CD8-positive, alpha-beta memory T cell (primary cell): Measurements from ENCODE around the gene ABCA5. TPM values are rescaled to one million over a fixed set of nuclear protein-coding genes. Genes with fewer than 3 reads are reported as not detected.

ENCODE experiments used
- CTCF ChIA-PET: fragments of 350-600 bp; sonication (Branson Sonifier 250); formaldehyde crosslinking; loops from one replicate; lab custom pipeline; 2021; ENCODE audit warnings: antibody characterized with exemption; lab: Charles Lee
- POLR2A ChIA-PET: fragments of 350-600 bp; sonication (Branson Sonifier 250); formaldehyde crosslinking; loops from one replicate; lab custom pipeline; 2021; ENCODE audit warnings: antibody characterized with exemption; lab: Charles Lee
- DNase-seq, 5 donors: peaks; one replicate each; pipeline versions ENCODE4 v3.0.0 to v3.0.0-alpha.2; 2020 to 2022; ENCODE audit warnings: mixed read lengths in 1 of 5
- H3K27ac ChIP-seq: one replicate; pipeline ENCODE4 v1.7.0; 2013; ENCODE audit warnings: low read depth, mild to moderate bottlenecking, low read length, moderate library complexity
- H3K27me3 ChIP-seq: 2 replicates; pipeline ENCODE4 v1.7.0; 2013; ENCODE audit warnings: low read length, mild to moderate bottlenecking; ENCODE audit not compliant: insufficient read depth, poor library complexity, severe bottlenecking
- H3K36me3 ChIP-seq: 2 replicates; pipeline ENCODE4 v1.7.0; 2013; ENCODE audit warnings: mild to moderate bottlenecking, low read length, moderate library complexity; ENCODE audit not compliant: insufficient read depth
- H3K4me1 ChIP-seq: 2 replicates; pipeline ENCODE4 v1.7.0; 2013; ENCODE audit warnings: mild to moderate bottlenecking, low read length, moderate library complexity; ENCODE audit not compliant: insufficient read depth
- H3K4me3 ChIP-seq: 2 replicates; pipeline ENCODE4 v1.7.0; 2013; ENCODE audit warnings: mild to moderate bottlenecking, low read length
- H3K9me3 ChIP-seq: 2 replicates; pipeline ENCODE4 v1.7.0; 2013; ENCODE audit warnings: mild to moderate bottlenecking, low read length
- H3K27ac Mint-ChIP-seq, 8 donors: one replicate each; pipeline ENCODE4 v1.8.0; 2020 to 2021; ENCODE audit warnings: mixed read lengths in 8 of 8, mild to moderate bottlenecking in 6 of 8, inconsistent platforms in 3 of 8, moderate library complexity in 3 of 8
- H3K27me3 Mint-ChIP-seq, 2 donors: one replicate each; pipeline ENCODE4 v1.8.0; 2020 to 2021; ENCODE audit warnings: mixed read lengths in 2 of 2, mild to moderate bottlenecking in 1 of 2, moderate library complexity in 1 of 2
- H3K36me3 Mint-ChIP-seq, 3 donors: one replicate each; pipeline ENCODE4 v1.8.0; 2020 to 2021; ENCODE audit warnings: mixed read lengths in 3 of 3, inconsistent platforms in 1 of 3, mild to moderate bottlenecking in 1 of 3
- H3K4me1 Mint-ChIP-seq, 3 donors: one replicate each; pipeline ENCODE4 v1.8.0; 2020 to 2021; ENCODE audit warnings: mixed read lengths in 3 of 3, inconsistent platforms in 1 of 3, mild to moderate bottlenecking in 1 of 3
- H3K4me3 Mint-ChIP-seq, 7 donors: one replicate each; pipeline ENCODE4 v1.8.0; 2020 to 2021; ENCODE audit warnings: mixed read lengths in 7 of 7, mild to moderate bottlenecking in 6 of 7, moderate library complexity in 4 of 7, inconsistent platforms in 2 of 7
- H3K9me3 Mint-ChIP-seq, 5 donors: one replicate each; pipeline ENCODE4 v1.8.0; 2020 to 2022; ENCODE audit warnings: mixed read lengths in 5 of 5, mild to moderate bottlenecking in 3 of 5, moderate library complexity in 2 of 5, inconsistent platforms in 1 of 5
- polyA plus RNA-seq: library from polyadenylated mRNA; unstranded; fragments of 300-500 nt; fragmentation: Illumina TruSeq; gene quantifications from one replicate; pipeline ENCODE4 v1.2.3, GENCODE V29; 2021
- total RNA-seq, 2 experiments: library from RNA; stranded (reverse); gene quantifications; one replicate each; pipeline ENCODE4 v1.2.3, GENCODE V29; 2021

Gene ABCA5
- total and polyA plus RNA-seq, 3 experiments from 2014 or later, result 9.2 to 15.4 (median 14.8) TPM

DNA sequence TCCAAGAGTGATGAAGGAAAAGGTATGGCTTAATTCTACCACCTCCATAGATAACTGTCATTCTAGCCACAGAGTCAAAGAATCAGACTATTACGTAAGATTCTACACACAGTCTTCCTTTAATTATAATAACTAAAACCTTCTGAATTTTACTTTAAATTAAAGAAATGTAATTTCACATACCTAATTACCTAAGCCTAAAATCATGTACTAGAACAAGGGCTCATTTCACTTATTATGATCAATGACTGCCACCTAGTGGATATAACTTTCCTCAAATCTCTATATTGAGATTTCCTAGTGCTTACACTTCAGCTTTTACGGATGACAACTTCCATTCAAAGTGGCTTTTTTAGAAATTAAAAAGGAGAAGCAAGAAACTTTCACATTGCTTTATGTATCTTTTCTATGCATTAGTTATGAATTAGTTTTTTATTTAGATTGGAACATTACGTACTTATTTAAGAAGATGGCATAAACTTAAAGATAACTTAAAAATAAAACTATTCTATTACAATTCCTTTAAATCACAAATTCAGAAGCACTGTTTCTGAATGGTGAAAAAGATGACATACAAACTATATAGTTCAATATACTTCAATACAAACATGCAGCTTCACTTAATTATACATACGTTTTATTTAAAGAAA, 80.1 kb downstream of the ABCA5 start:
- Mint-ChIP-seq H3K9me3 (no peaks in the 10 kb centered on the region), H3K27me3 (no peaks in the 10 kb centered on the region), H3K36me3 (peaks cover 0 to 34% (median 13%) of the 10 kb centered on the region in 3 donors), H3K4me1 (no peaks in the 10 kb centered on the region), H3K27ac (peak overlapping the region in 1 of 8 donors; percentile 47), H3K4me3 (no peak overlapping the region)
- DNase-seq, result peak in 2 of 5 donors; percentile 9 to 15
- Histone ChIP-seq H3K27ac (no peak overlapping the region), H3K27me3 (no peaks in the 10 kb centered on the region), H3K4me3 (no peak overlapping the region), H3K9me3 (no peaks in the 10 kb centered on the region), H3K36me3 (no peaks in the 10 kb centered on the region), H3K4me1 (no peaks in the 10 kb centered on the region)
- ChIA-PET POLR2A (no interaction called here), CTCF (no interaction called here)

DNA sequence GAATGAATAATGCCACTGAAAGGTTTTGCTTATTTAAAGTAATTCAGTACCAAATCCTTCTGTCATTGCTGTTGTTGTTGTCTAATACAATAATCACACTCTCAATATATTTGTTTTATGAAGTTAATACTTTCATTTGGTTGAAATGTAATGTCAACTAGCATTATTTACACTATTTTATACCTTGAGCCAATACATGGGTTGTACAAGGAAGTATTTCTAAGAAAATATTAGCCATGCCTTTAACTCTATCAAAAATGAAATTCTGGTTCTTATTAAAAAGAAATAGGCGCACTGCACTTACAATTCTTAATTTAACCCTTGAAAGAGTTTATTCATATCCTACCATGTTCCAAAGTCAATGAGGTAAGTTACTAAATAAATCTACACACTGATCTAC, 80.7 kb downstream of the ABCA5 start:
- no peaks in the 10 kb centered on the region for H3K4me1 ChIP-seq
- H3K36me3 ChIP-seq, result no peaks in the 10 kb centered on the region
- no peak for DNase-seq
- H3K27ac Mint-ChIP-seq, result no peak overlapping the region
- CTCF ChIA-PET, result no interaction called here
- H3K4me3 Mint-ChIP-seq, result no peak overlapping the region
- H3K27ac ChIP-seq, result no peak overlapping the region
- H3K4me3 ChIP-seq, result no peak overlapping the region
- H3K27me3 Mint-ChIP-seq, result no peaks in the 10 kb centered on the region
- POLR2A ChIA-PET, result no interaction called here
- no peaks in the 10 kb centered on the region for H3K9me3 ChIP-seq
- H3K9me3 Mint-ChIP-seq, result no peaks in the 10 kb centered on the region
- no peaks in the 10 kb centered on the region for H3K4me1 Mint-ChIP-seq
- H3K27me3 ChIP-seq, result no peaks in the 10 kb centered on the region
- peaks cover 4 to 33% (median 15%) of the 10 kb centered on the region in 3 donors for H3K36me3 Mint-ChIP-seq

DNA sequence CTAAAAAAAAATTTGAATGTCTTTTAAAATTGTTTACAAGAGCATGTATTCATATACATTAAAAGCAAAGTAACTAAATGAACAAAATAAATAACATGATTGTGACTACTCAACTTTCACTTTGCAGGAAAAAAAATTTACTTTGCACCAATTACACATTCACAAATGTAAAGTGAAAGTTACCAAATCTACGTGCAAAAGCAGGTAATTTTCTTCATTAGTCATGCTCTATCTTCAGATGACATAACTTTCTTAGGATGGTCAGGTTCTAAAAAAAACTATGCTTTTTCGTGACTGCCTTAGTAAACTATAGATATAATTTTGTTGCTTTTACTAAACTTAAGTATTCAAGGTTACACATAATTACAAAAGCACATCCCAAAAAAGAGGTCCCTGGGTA, 81.3 kb downstream of the ABCA5 start:
- Histone ChIP-seq H3K4me1 (no peaks in the 10 kb centered on the region), H3K27ac (no peak overlapping the region), H3K9me3 (no peaks in the 10 kb centered on the region), H3K27me3 (no peaks in the 10 kb centered on the region), H3K4me3 (no peak overlapping the region), H3K36me3 (no peaks in the 10 kb centered on the region)
- CTCF ChIA-PET, result no interaction called here
- Mint-ChIP-seq H3K27me3 (no peaks in the 10 kb centered on the region), H3K27ac (no peak overlapping the region), H3K9me3 (no peaks in the 10 kb centered on the region), H3K4me1 (no peaks in the 10 kb centered on the region), H3K36me3 (peaks cover 10 to 36% (median 16%) of the 10 kb centered on the region in 3 donors), H3K4me3 (no peak overlapping the region)
- no peak for DNase-seq
- POLR2A ChIA-PET, result no interaction called here

GRCh38 chr17:69239611-69240600, 87.0 kb downstream of the ABCA5 start:
- Histone ChIP-seq H3K9me3 (no peaks in the 10 kb centered on the region), H3K27me3 (no peaks in the 10 kb centered on the region), H3K4me1 (no peaks in the 10 kb centered on the region), H3K4me3 (no peak overlapping the region), H3K27ac (no peak overlapping the region), H3K36me3 (no peaks in the 10 kb centered on the region)
- DNase-seq, result no peak
- no peak overlapping the region for H3K4me3 Mint-ChIP-seq
- H3K36me3 Mint-ChIP-seq, result peaks cover 24 to 37% (median 29%) of the 10 kb centered on the region in 3 donors
- peaks cover 0 to 2% of the 10 kb centered on the region in 2 donors for H3K27me3 Mint-ChIP-seq
- POLR2A ChIA-PET, result no interaction called here
- H3K27ac Mint-ChIP-seq, result no peak overlapping the region
- CTCF ChIA-PET, result interaction anchor here (1.0 kb wide), 1 partner anchor 464 kb away, joined by 3 read pairs; no protein-coding TSS in a partner anchor
- H3K9me3 Mint-ChIP-seq, result peaks cover 0 to 5% (median 0%) of the 10 kb centered on the region in 5 donors
- H3K4me1 Mint-ChIP-seq, result no peaks in the 10 kb centered on the region

- Histone ChIP-seq H3K27ac (no peak overlapping the region), H3K36me3 (no peaks in the 10 kb centered on the region), H3K4me3 (no peak overlapping the region), H3K9me3 (no peaks in the 10 kb centered on the region), H3K27me3 (no peaks in the 10 kb centered on the region), H3K4me1 (no peaks in the 10 kb centered on the region)
- Mint-ChIP-seq H3K4me1 (no peaks in the 10 kb centered on the region), H3K36me3 (peaks cover 18 to 49% (median 20%) of the 10 kb centered on the region in 3 donors), H3K27me3 (peaks cover 0 to 4% of the 10 kb centered on the region in 2 donors), H3K4me3 (no peak overlapping the region), H3K9me3 (peaks cover 12 to 26% (median 14%) of the 10 kb centered on the region in 5 donors), H3K27ac (no peak overlapping the region)
- DNase-seq, result no peak
- CTCF ChIA-PET, result no interaction called here
- POLR2A ChIA-PET, result no interaction called here
Observed at GRCh38 chr17:69236946-69237345, 90.0 kb downstream of the ABCA5 start.

GRCh38 chr17:69236464-69236863, 90.5 kb downstream of the ABCA5 start:
- POLR2A ChIA-PET, result no interaction called here

DNA sequence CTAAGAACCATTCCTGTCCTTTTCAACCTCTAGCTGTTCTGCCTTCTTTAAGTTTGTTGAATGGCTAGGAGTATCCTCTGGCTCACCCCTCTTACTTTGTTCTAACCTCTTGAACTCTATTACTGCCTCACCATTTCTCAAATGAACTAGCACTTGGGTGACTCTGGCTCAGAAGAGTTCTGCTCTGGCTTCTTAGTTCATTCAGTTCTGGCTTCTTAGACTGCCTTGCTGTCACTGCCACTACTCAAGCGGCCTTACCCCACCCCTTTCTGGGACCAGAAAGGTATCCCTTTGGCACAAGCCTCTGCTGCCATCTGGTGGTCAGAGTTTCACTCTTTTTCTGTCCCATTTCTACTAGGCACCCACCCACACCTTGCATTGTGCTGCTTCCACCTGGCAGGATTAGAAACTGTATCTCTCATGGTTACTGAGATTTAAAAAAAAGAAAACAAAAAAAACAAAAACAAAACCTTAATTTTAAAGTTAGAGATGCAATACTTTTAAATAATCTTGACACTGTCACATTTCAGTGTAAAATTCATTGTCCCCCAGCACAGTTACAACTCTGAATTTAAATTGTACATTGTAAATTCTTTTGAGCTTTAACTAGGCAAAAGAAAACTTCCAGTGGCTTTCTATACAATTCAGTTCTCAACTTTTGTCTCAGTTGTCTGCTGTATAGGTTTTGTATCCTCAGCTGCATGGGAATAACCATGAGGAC, 91.4 kb downstream of the ABCA5 start:
- peaks cover 16 to 37% (median 29%) of the 10 kb centered on the region in 5 donors for H3K9me3 Mint-ChIP-seq
- H3K27me3 ChIP-seq, result no peaks in the 10 kb centered on the region
- H3K4me3 ChIP-seq, result no peak overlapping the region
- no peaks in the 10 kb centered on the region for H3K4me1 Mint-ChIP-seq
- H3K36me3 ChIP-seq, result no peaks in the 10 kb centered on the region
- peak; percentile 9 to 66 (median 23) for DNase-seq
- CTCF ChIA-PET, result interaction anchor here (1.0 kb wide), 1 partner anchor 276 kb away, joined by 3 read pairs; no protein-coding TSS in a partner anchor
- no peak overlapping the region for H3K27ac Mint-ChIP-seq
- H3K27me3 Mint-ChIP-seq, result peaks cover 0 to 5% of the 10 kb centered on the region in 2 donors
- H3K4me3 Mint-ChIP-seq, result no peak overlapping the region
- H3K27ac ChIP-seq, result no peak overlapping the region
- no peaks in the 10 kb centered on the region for H3K9me3 ChIP-seq
- POLR2A ChIA-PET, result no interaction called here
- no peaks in the 10 kb centered on the region for H3K4me1 ChIP-seq
- H3K36me3 Mint-ChIP-seq, result peaks cover 9 to 39% (median 14%) of the 10 kb centered on the region in 3 donors

More at GRCh38 chr17:69236464-69236863, 90.5 kb downstream of the ABCA5 start:
- CTCF ChIA-PET, result interaction anchor here (1.0 kb wide), 1 partner anchor 275 kb away, joined by 3 read pairs; no protein-coding TSS in a partner anchor
- Mint-ChIP-seq H3K36me3 (peaks cover 17 to 48% (median 19%) of the 10 kb centered on the region in 3 donors), H3K27ac (no peak overlapping the region), H3K4me3 (no peak overlapping the region), H3K4me1 (no peaks in the 10 kb centered on the region), H3K9me3 (peaks cover 13 to 31% (median 19%) of the 10 kb centered on the region in 5 donors), H3K27me3 (peaks cover 0 to 4% of the 10 kb centered on the region in 2 donors)
- Histone ChIP-seq H3K36me3 (no peaks in the 10 kb centered on the region), H3K4me3 (no peak overlapping the region), H3K27me3 (no peaks in the 10 kb centered on the region), H3K9me3 (no peaks in the 10 kb centered on the region), H3K27ac (no peak overlapping the region), H3K4me1 (no peaks in the 10 kb centered on the region)
- DNase-seq, result no peak
